ENCODE measurements around the gene DMD.
A peak's percentile ranks its signal among the peaks of the same experiment; 100 is the strongest.

DMD gene

DNA sequence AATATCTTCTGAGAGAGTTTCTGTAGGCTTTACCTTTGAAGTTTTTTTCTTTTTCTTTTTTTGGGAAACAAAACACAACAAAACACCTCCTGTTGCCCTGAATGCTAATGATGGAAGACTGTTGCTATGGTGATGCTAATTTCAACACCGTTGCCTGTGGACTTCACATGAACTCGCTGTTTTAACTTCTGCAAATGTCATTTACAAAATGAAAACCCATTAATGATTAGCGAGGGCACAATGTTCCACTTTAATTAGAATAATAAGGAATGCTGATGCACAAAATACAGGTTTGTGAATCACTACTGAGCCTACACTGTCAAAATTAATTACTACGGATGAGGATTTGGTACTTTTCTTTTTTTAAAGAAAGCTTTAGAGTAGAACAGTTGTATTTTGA, 1912.4 kb downstream of the DMD start:
- no peak overlapping the region for H3K4me3 ChIP-seq (ENCODE audit: low read depth, low read length)
- no peak for DNase-seq (ENCODE audit: low read depth)
- TF ChIP-seq, protein P1, sequence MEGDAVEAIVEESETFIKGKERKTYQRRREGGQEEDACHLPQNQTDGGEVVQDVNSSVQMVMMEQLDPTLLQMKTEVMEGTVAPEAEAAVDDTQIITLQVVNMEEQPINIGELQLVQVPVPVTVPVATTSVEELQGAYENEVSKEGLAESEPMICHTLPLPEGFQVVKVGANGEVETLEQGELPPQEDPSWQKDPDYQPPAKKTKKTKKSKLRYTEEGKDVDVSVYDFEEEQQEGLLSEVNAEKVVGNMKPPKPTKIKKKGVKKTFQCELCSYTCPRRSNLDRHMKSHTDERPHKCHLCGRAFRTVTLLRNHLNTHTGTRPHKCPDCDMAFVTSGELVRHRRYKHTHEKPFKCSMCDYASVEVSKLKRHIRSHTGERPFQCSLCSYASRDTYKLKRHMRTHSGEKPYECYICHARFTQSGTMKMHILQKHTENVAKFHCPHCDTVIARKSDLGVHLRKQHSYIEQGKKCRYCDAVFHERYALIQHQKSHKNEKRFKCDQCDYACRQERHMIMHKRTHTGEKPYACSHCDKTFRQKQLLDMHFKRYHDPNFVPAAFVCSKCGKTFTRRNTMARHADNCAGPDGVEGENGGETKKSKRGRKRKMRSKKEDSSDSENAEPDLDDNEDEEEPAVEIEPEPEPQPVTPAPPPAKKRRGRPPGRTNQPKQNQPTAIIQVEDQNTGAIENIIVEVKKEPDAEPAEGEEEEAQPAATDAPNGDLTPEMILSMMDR (IDR thresholded peaks at IDR 0.05; ENCODE audit: low read depth, low read length, missing control alignments): no peak

DNA sequence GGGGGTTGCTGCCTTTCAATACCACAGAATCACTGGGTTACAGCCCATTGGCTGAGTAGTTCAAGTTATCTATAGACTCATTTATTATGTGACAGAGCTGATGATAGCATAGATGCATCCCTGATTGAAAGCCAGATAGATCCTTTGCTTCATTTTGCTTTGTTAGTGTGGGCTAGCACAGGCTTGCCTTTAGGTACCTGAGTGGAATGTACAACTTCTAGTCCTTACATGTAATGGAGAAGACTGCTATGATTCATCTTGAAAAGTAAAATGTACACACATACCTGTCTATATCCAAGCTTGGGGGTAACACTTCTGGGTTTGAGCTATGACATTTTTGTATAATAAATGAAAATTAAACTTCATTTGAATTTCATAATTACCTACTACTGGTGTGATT, 1913.5 kb downstream of the DMD start:
- no peak for DNase-seq (ENCODE audit: low read depth)
- TF ChIP-seq, protein P1 (IDR thresholded peaks at IDR 0.05; ENCODE audit: low read depth, low read length, missing control alignments): no peak
- H3K4me3 ChIP-seq (ENCODE audit: low read depth, low read length): no peak overlapping the region

DNA sequence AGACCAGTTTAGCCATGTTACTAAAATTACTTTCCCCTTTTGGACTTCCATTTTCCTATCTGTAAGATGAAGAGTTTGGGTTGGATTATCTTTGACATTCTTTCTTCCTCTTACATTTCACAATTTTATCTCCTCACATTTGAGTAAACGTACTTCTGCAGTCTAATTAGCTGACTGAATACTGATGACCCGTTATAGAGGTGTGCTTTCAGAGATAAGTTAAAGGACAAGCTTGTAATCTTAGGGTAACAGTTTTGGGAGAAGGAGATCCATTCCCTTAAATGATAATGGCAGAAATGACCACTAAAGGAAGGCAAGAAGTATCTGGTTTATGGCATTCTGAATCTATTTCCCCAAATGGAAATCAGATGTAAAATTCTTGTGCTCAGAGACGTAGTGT, 1916.9 kb downstream of the DMD start:
- TF ChIP-seq, protein P1 (IDR thresholded peaks at IDR 0.05; ENCODE audit: low read depth, low read length, missing control alignments): no peak
- DNase-seq (ENCODE audit: low read depth): no peak
- no peak overlapping the region for H3K4me3 ChIP-seq (ENCODE audit: low read depth, low read length)

DNA sequence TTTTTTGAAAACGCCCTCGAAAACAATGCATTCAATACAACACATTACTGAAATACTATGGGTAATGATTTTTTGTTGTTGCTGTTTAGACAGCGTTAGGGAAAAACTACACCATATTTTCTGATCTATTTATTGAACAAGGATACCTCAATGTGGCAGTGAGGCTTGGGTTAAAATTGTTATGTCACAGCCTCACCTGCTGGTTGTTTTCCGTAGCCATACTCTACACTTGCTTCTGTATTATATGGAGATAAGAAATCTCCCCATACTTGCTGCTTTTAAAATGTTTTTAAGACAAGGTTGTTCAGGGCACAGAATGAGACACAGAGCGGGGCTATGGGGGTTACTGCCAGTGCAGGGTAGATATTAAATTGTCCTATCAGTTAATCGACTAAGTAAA, 1917.9 kb downstream of the DMD start:
- no peak for DNase-seq (ENCODE audit: low read depth)
- TF ChIP-seq, protein P1 (IDR thresholded peaks at IDR 0.05; ENCODE audit: low read depth, low read length, missing control alignments): peak; percentile 46
- no peak overlapping the region for H3K4me3 ChIP-seq (ENCODE audit: low read depth, low read length)

DNA sequence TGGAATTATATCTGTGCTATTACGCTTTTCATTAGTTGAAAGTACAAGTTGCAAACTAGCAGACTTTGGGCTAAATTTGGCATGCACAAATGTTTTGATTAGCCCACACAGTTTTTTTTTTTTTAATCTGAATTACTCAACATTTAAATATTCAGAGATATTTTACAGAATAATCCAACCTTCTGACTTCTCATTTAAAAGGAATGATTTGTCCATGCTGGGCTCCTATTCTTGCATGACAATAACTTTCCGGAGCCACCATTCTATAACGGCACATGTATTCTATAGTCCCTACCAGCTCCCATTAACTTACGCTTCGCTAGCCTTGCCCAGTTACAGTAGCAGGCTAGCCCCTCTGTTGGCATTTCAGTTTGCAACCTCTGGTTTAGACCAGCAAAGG, 1920.2 kb downstream of the DMD start:
- H3K4me3 ChIP-seq (ENCODE audit: low read depth, low read length): no peak overlapping the region
- no peak for DNase-seq (ENCODE audit: low read depth)
- TF ChIP-seq, protein P1 (IDR thresholded peaks at IDR 0.05; ENCODE audit: low read depth, low read length, missing control alignments): no peak

DNA sequence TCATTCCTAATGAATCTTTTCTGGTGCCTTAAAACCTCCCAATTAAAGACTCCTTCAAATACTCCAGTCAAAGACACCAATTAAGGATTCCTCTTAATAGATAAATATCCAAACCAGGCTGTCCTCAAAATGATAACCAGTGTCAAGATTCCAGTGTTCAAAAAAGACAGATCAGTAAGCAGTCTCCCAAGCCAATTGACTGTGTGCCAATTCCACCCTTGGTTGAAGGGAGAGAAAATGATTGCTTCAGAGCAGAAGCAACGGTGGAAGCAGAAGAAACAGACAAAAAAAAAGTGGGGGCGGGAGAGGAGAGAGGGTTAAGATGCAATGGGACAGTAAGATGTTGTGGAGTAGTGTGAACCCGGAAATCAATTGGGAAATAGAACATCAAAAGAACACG, 1923.5 kb downstream of the DMD start:
- TF ChIP-seq, protein P1 (IDR thresholded peaks at IDR 0.05; ENCODE audit: low read depth, low read length, missing control alignments): no peak
- no peak for DNase-seq (ENCODE audit: low read depth)
- H3K4me3 ChIP-seq (ENCODE audit: low read depth, low read length): no peak overlapping the region

DNA sequence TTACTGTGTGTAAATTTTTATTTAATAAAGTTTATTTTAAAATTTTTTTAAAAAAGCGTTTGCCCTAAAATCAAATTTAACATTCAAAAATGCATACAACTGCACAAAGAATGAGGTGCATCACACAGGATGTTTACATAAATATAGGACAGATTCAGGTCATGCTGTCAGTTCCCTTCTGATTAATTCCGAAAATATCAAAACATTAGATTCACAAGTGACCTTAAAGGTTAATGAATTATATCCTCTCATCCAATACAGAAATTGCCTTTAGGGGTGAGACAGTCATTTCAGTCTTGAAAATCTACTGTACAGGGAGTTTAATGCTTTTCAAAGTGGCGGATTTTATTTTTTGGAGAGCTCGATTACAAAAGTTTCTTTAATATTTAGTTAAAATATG, 1930.8 kb downstream of the DMD start:
- DNase-seq (ENCODE audit: low read depth): no peak
- TF ChIP-seq, protein P1 (IDR thresholded peaks at IDR 0.05; ENCODE audit: low read depth, low read length, missing control alignments): no peak

More for the DNA sequence above, 1930.8 kb downstream of the DMD start:
- no peak overlapping the region for H3K4me3 ChIP-seq (ENCODE audit: low read depth, low read length)

Measured in GM12864 (cell line).